Measurements from ENCODE around the gene TRIM31.
A peak's percentile ranks its signal among the peaks of the same experiment; 100 is the strongest.

TRIM31 gene

DNA sequence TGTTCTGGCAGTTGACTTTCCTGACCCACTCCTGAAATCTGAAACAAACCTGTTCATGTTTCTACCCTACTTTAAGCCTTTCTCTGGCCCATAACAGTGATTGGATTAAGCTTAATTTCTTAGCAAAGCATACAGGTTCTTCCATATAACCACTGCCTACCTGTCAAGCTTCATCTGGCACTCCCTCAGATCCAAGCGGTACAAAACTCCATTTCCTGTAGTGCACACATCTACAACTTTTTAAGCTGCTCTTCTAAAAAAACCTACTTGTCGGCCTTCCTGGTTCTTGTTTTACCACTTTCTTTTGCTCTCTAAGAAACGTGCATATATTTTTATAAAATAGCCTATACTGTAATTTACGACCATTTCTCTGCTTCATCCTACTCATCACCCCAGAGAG lies 46.8 kb downstream of the TRIM31 start:
- peak overlapping the region; percentile 84 for H3K4me3 ChIP-seq (ENCODE audit: low read length)
- no peak overlapping the region for H3K23ac ChIP-seq (ENCODE audit: low read length)
- H3K79me2 ChIP-seq (ENCODE audit: control insufficient read depth, insufficient read depth, low read length) = peaks cover 2% of the 10 kb centered on the region
- H3K18ac ChIP-seq (ENCODE audit: low read length) = no peak overlapping the region
- H2BK5ac ChIP-seq (ENCODE audit: low read length) = no peak overlapping the region
- peak overlapping the region; percentile 100 for H3K4me2 ChIP-seq (ENCODE audit: low read length)
- H4K8ac ChIP-seq (ENCODE audit: low read depth, low read length) = no peak overlapping the region
- H3K79me1 ChIP-seq (ENCODE audit: low read length) = peaks cover 6% of the 10 kb centered on the region
- DNase-seq = peak; percentile 2
- H3K9ac ChIP-seq (ENCODE audit: low read length) = peak overlapping the region; percentile 95
- H2BK15ac ChIP-seq (replicated peaks; ENCODE audit: low read depth) = no peak overlapping the region
- peaks cover 8% of the 10 kb centered on the region for H3K27me3 ChIP-seq (ENCODE audit: insufficient read depth, low read length, poor library complexity)
- H3K4ac ChIP-seq (ENCODE audit: low read depth, low read length) = no peak overlapping the region
- H4K5ac ChIP-seq (ENCODE audit: low read length) = no peak overlapping the region
- H2BK120ac ChIP-seq (ENCODE audit: low read depth, low read length) = no peak overlapping the region
- no CpG with 5 or more reads among the region's 4 CpGs for WGBS (ENCODE audit: extremely low coverage, insufficient coverage, low lambda C conversion rate)
- no peak overlapping the region for H2AK5ac ChIP-seq (ENCODE audit: low read length)
- peak overlapping the region; percentile 99 for H3K56ac ChIP-seq (ENCODE audit: low read length)
- no peaks in the 10 kb centered on the region for H3K36me3 ChIP-seq (ENCODE audit: control insufficient read depth, insufficient read depth, low read length)
- peaks cover 2% of the 10 kb centered on the region for H3K4me1 ChIP-seq (ENCODE audit: control insufficient read depth, low read depth, low read length)
- H3K27ac ChIP-seq (ENCODE audit: low read depth, low read length) = peak overlapping the region; percentile 87

DNA sequence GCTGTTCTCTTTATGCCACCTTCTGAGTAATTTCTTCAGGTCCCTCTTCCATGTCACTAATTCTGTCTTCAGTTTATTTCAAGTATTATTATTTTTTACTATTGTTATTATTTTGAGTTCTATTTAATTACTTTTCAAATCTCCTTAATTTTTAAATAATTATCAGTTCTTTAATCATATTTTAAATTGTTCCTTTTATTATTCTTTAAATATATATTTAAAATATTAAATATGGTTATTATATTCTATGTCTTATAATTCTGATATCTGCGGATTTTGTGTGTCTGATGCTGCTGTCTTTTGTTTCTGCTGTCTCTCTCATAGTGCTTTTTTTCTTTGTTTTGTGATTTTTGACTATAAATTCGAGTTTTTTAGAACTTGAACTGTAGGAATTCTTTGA lies 49.6 kb downstream of the TRIM31 start:
- Histone ChIP-seq H4K8ac (ENCODE audit: low read depth, low read length) (no peak overlapping the region), H2BK120ac (ENCODE audit: low read depth, low read length) (no peak overlapping the region), H3K36me3 (ENCODE audit: control insufficient read depth, insufficient read depth, low read length) (no peaks in the 10 kb centered on the region), H3K27ac (ENCODE audit: low read depth, low read length) (no peak overlapping the region), H3K27me3 (ENCODE audit: insufficient read depth, low read length, poor library complexity) (no peaks in the 10 kb centered on the region), H3K56ac (ENCODE audit: low read length) (no peak overlapping the region), H3K4me3 (ENCODE audit: low read length) (no peak overlapping the region), H3K4me1 (ENCODE audit: control insufficient read depth, low read depth, low read length) (peaks cover 4% of the 10 kb centered on the region), H3K4me2 (ENCODE audit: low read length) (no peak overlapping the region), H4K5ac (ENCODE audit: low read length) (no peak overlapping the region), H2BK5ac (ENCODE audit: low read length) (no peak overlapping the region), H3K9ac (ENCODE audit: low read length) (no peak overlapping the region), H3K18ac (ENCODE audit: low read length) (no peak overlapping the region), H3K4ac (ENCODE audit: low read depth, low read length) (no peak overlapping the region), H3K79me2 (ENCODE audit: control insufficient read depth, insufficient read depth, low read length) (peaks cover 4% of the 10 kb centered on the region), H3K23ac (ENCODE audit: low read length) (no peak overlapping the region), H3K79me1 (ENCODE audit: low read length) (peaks cover 8% of the 10 kb centered on the region), H2AK5ac (ENCODE audit: low read length) (no peak overlapping the region), H2BK15ac (replicated peaks; ENCODE audit: low read depth) (no peak overlapping the region)
- WGBS (ENCODE audit: extremely low coverage, insufficient coverage, low lambda C conversion rate) = no CpG with 5 or more reads among the region's 2 CpGs
- DNase-seq = no peak

DNA sequence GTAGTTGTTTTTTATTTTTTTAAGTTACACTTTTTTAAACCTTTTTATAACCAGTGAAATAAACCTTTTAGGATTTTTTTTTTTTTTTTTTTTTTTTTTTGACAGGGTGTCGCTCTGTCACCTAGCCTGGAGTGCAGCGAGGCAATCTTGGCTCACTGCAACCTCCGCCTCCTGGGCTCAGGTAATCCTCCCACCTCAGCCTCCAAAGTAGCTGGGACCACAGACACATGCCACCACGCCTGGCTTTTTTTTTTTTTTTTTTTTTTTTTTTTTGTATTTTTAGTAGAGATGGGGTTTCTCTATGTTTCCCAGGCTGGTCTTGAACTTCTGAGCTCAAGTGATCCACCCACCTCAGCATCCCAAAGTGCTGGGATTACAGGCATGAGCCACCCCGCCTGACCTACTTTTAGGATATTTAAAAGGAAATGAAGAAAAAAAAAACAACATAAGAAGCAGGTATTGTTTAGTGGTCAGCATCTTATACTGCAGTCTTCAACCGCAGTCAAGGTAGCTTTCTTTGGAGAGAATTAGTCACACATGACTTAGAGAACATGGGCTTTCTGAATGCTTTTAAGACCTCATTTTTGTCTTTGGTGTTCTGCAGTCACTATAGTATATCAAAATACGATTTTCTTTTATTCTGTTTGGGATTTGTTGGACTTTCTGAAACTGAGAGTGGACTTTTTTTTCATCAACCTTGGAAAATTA lies 50.3 kb downstream of the TRIM31 start:
- Histone ChIP-seq H3K4me3 (ENCODE audit: low read length) (no peak overlapping the region), H2BK5ac (ENCODE audit: low read length) (no peak overlapping the region)
- DNase-seq = no peak

DNA sequence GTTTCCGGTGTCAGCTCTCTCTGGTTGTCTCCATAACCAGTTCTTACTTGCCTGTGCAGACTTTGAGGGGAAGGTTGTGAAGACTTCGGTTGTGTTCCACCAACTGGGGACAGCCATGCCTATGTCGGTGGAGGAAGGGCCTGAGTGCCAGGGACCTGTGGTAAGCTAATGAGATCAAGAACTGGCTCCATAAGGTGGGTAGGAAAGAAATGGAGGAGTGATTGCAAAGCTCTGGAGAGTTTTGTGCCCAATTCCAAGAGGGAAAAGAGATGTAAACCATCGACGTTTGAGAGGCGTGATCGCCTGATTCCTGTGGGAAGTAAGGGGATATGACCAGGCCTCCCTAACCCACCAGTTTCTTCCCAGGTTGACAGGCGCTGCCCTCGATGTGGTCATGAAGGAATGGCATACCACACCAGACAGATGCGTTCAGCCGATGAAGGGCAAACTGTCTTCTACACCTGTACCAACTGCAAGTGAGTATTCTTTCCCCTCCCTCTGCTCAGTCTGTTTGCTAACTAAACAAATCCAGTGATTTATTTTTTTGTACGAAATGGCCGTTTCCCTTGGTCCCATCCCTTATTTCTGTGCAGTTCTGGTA lies 50.9 kb downstream of the TRIM31 start:
- H2AK5ac ChIP-seq (ENCODE audit: low read length) = peak overlapping the region; percentile 27
- H3K79me1 ChIP-seq (ENCODE audit: low read length) = peaks cover 8% of the 10 kb centered on the region
- H3K4me3 ChIP-seq (ENCODE audit: low read length) = peak overlapping the region; percentile 97
- H2BK5ac ChIP-seq (ENCODE audit: low read length) = no peak overlapping the region
- no peak overlapping the region for H4K5ac ChIP-seq (ENCODE audit: low read length)
- peak overlapping the region; percentile 94 for H3K4me2 ChIP-seq (ENCODE audit: low read length)
- no peak overlapping the region for H3K18ac ChIP-seq (ENCODE audit: low read length)
- no peaks in the 10 kb centered on the region for H3K27me3 ChIP-seq (ENCODE audit: insufficient read depth, low read length, poor library complexity)
- H4K8ac ChIP-seq (ENCODE audit: low read depth, low read length) = no peak overlapping the region
- H2BK120ac ChIP-seq (ENCODE audit: low read depth, low read length) = no peak overlapping the region
- peak overlapping the region; percentile 98 for H3K56ac ChIP-seq (ENCODE audit: low read length)
- H3K4ac ChIP-seq (ENCODE audit: low read depth, low read length) = no peak overlapping the region
- H2BK15ac ChIP-seq (replicated peaks; ENCODE audit: low read depth) = no peak overlapping the region
- peaks cover 4% of the 10 kb centered on the region for H3K79me2 ChIP-seq (ENCODE audit: control insufficient read depth, insufficient read depth, low read length)
- H3K9ac ChIP-seq (ENCODE audit: low read length) = peak overlapping the region; percentile 97
- no peak overlapping the region for H3K23ac ChIP-seq (ENCODE audit: low read length)
- peaks cover 4% of the 10 kb centered on the region for H3K4me1 ChIP-seq (ENCODE audit: control insufficient read depth, low read depth, low read length)
- no CpG with 5 or more reads among the region's 13 CpGs for WGBS (ENCODE audit: extremely low coverage, insufficient coverage, low lambda C conversion rate)
- DNase-seq = no peak
- no peaks in the 10 kb centered on the region for H3K36me3 ChIP-seq (ENCODE audit: control insufficient read depth, insufficient read depth, low read length)
- H3K27ac ChIP-seq (ENCODE audit: low read depth, low read length) = no peak overlapping the region

More for the DNA sequence above, 50.3 kb downstream of the TRIM31 start:
- H3K23ac ChIP-seq (ENCODE audit: low read length) = no peak overlapping the region
- no peak overlapping the region for H3K4ac ChIP-seq (ENCODE audit: low read depth, low read length)
- no CpG with 5 or more reads among the region's 7 CpGs for WGBS (ENCODE audit: extremely low coverage, insufficient coverage, low lambda C conversion rate)
- H3K79me1 ChIP-seq (ENCODE audit: low read length) = peaks cover 8% of the 10 kb centered on the region
- no peak overlapping the region for H3K56ac ChIP-seq (ENCODE audit: low read length)
- no peak overlapping the region for H3K27ac ChIP-seq (ENCODE audit: low read depth, low read length)
- H4K8ac ChIP-seq (ENCODE audit: low read depth, low read length) = no peak overlapping the region
- peaks cover 4% of the 10 kb centered on the region for H3K79me2 ChIP-seq (ENCODE audit: control insufficient read depth, insufficient read depth, low read length)
- H3K27me3 ChIP-seq (ENCODE audit: insufficient read depth, low read length, poor library complexity) = no peaks in the 10 kb centered on the region
- H3K9ac ChIP-seq (ENCODE audit: low read length) = no peak overlapping the region
- no peak overlapping the region for H3K4me2 ChIP-seq (ENCODE audit: low read length)
- H3K36me3 ChIP-seq (ENCODE audit: control insufficient read depth, insufficient read depth, low read length) = no peaks in the 10 kb centered on the region
- H4K5ac ChIP-seq (ENCODE audit: low read length) = no peak overlapping the region
- no peak overlapping the region for H3K18ac ChIP-seq (ENCODE audit: low read length)
- no peak overlapping the region for H2AK5ac ChIP-seq (ENCODE audit: low read length)
- no peak overlapping the region for H2BK15ac ChIP-seq (replicated peaks; ENCODE audit: low read depth)
- H2BK120ac ChIP-seq (ENCODE audit: low read depth, low read length) = no peak overlapping the region
- H3K4me1 ChIP-seq (ENCODE audit: control insufficient read depth, low read depth, low read length) = peaks cover 4% of the 10 kb centered on the region

DNA sequence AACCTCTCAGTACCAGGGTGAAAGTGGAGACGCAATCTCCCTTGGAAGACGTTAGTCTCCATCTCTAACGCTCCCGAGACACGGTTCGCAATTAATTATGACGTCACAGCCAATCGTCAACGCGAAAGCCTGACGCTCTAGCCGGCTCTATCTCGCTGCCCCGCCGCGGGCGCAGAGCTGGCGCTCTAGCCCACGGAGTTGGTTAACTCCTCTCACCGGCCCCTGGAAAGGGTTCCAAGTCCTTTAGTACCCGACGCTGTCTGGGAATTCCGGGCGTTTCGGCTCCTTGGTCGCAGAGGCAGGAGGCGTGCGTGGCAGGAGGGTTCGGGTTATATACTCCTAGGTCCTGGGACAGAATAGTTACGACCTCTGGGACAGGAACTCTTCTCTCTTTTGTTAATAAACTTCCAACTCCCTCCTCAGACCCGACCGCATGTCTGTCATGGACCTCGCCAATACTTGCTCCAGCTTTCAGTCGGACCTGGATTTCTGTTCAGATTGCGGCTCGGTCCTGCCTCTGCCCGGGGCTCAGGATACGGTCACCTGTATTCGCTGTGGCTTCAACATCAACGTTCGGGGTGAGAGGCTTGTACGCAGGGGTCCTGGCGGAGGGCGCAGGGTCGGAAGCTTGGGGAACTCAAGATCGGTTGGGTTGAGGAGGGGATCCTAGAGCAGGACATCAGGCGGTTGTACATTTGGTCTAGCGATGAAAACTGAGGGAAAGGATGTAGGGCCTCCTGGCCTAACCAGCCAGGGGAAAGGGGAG lies 51.6 kb downstream of the TRIM31 start, which contains the start of gene POLR1H:
TSS of gene POLR1H (plus strand) at position 174 of the 766 bp plus-strand sequence. CDS start at position 434, 260 bp downstream.
- Histone ChIP-seq H3K4me2 (ENCODE audit: low read length) (peak within 1 kb of the TSS; percentile 94), H2BK15ac (replicated peaks; ENCODE audit: low read depth) (no peak within 1 kb of the TSS), H3K79me1 (ENCODE audit: low read length) (peaks cover 8% of the 10 kb centered on the region), H3K18ac (ENCODE audit: low read length) (peak within 1 kb of the TSS; percentile 22), H3K4me1 (ENCODE audit: control insufficient read depth, low read depth, low read length) (peaks cover 4% of the 10 kb centered on the region), H3K27me3 (ENCODE audit: insufficient read depth, low read length, poor library complexity) (no peaks in the 10 kb centered on the region), H3K4me3 (ENCODE audit: low read length) (peak within 1 kb of the TSS; percentile 97), H4K8ac (ENCODE audit: low read depth, low read length) (peak within 1 kb of the TSS; percentile 84), H3K9ac (ENCODE audit: low read length) (peak within 1 kb of the TSS; percentile 97), H3K27ac (ENCODE audit: low read depth, low read length) (peak within 1 kb of the TSS; percentile 22), H3K56ac (ENCODE audit: low read length) (peak within 1 kb of the TSS; percentile 98), H2BK5ac (ENCODE audit: low read length) (peak within 1 kb of the TSS; percentile 11), H3K79me2 (ENCODE audit: control insufficient read depth, insufficient read depth, low read length) (peaks cover 4% of the 10 kb centered on the region), H3K23ac (ENCODE audit: low read length) (no peak within 1 kb of the TSS), H2AK5ac (ENCODE audit: low read length) (peak within 1 kb of the TSS; percentile 27), H3K36me3 (ENCODE audit: control insufficient read depth, insufficient read depth, low read length) (no peaks in the 10 kb centered on the region), H2BK120ac (ENCODE audit: low read depth, low read length) (no peak within 1 kb of the TSS), H3K4ac (ENCODE audit: low read depth, low read length) (no peak within 1 kb of the TSS), H4K5ac (ENCODE audit: low read length) (peak within 1 kb of the TSS; percentile 47)
- DNase-seq = peak; percentile 98
- no CpG with 5 or more reads among the region's 48 CpGs for WGBS (ENCODE audit: extremely low coverage, insufficient coverage, low lambda C conversion rate)

Measured in mesendoderm (in vitro differentiated cells).